PC-3 (cell line): ENCODE data around the gene CHIT1.

Source experiments
- CTCF ChIP-seq: fragments of 300-600 bp; sonication (generic); conservative IDR thresholded peaks from 2 replicates; pipeline ENCODE4 v1.5.1; 2017; ENCODE audit warnings: antibody characterized with exemption, low read depth, mild to moderate bottlenecking, low read length
- EZH2phosphoT487 ChIP-seq: fragments of 300-600 bp; sonication (generic); IDR thresholded peaks from 2 replicates; pipeline ENCODE4 v1.6.1; 2018; ENCODE audit warnings: mild to moderate bottlenecking, antibody characterized with exemption, low read length, borderline replicate concordance

GRCh38 chr1:203276408-203276807, 46.9 kb upstream of the CHIT1 start:
- TF ChIP-seq CTCF, result no peak
- TF ChIP-seq EZH2phosphoT487, result no peak
